ENCODE results near the gene APCDD1L.
"Not testable (repeated sequence)": the region's sequence is repeated elsewhere in the genome, so short reads cannot be mapped to it uniquely, and the experiment has no call there.

APCDD1L gene

GRCh38 chr20:58510921-58511320, 4.3 kb downstream of the APCDD1L start:
- no CpG with 5 or more reads among the region's 2 CpGs for WGBS (ENCODE audit: extremely low coverage, insufficient coverage, low lambda C conversion rate)
- Histone ChIP-seq H3K9ac (ENCODE audit: low read length) (no peak overlapping the region), H3K79me1 (ENCODE audit: low read length) (no peaks in the 10 kb centered on the region), H3K4me1 (ENCODE audit: control insufficient read depth, low read depth, low read length) (no peaks in the 10 kb centered on the region), H2BK120ac (ENCODE audit: low read depth, low read length) (no peak overlapping the region), H3K4me3 (ENCODE audit: low read length) (no peak overlapping the region), H4K8ac (ENCODE audit: low read depth, low read length) (no peak overlapping the region), H2BK5ac (ENCODE audit: low read length) (no peak overlapping the region), H3K23ac (ENCODE audit: low read length) (no peak overlapping the region), H3K36me3 (ENCODE audit: control insufficient read depth, insufficient read depth, low read length) (no peaks in the 10 kb centered on the region), H2BK15ac (replicated peaks; ENCODE audit: low read depth) (no peak overlapping the region), H3K27ac (ENCODE audit: low read depth, low read length) (no peak overlapping the region), H3K27me3 (ENCODE audit: insufficient read depth, low read length, poor library complexity) (peaks cover 15% of the 10 kb centered on the region), H2AK5ac (ENCODE audit: low read length) (no peak overlapping the region), H4K5ac (ENCODE audit: low read length) (no peak overlapping the region), H3K4me2 (ENCODE audit: low read length) (no peak overlapping the region), H3K56ac (ENCODE audit: low read length) (no peak overlapping the region), H3K79me2 (ENCODE audit: control insufficient read depth, insufficient read depth, low read length) (no peaks in the 10 kb centered on the region), H3K4ac (ENCODE audit: low read depth, low read length) (no peak overlapping the region), H3K18ac (ENCODE audit: low read length) (no peak overlapping the region)
- DNase-seq, result no peak

- Histone ChIP-seq H4K5ac (ENCODE audit: low read length) (no peak overlapping the region), H3K4me3 (ENCODE audit: low read length) (no peak overlapping the region), H3K4me1 (ENCODE audit: control insufficient read depth, low read depth, low read length) (no peaks in the 10 kb centered on the region), H2BK15ac (replicated peaks; ENCODE audit: low read depth) (no peak overlapping the region), H3K36me3 (ENCODE audit: control insufficient read depth, insufficient read depth, low read length) (no peaks in the 10 kb centered on the region), H3K27me3 (ENCODE audit: insufficient read depth, low read length, poor library complexity) (peaks cover 5% of the 10 kb centered on the region), H3K79me1 (ENCODE audit: low read length) (no peaks in the 10 kb centered on the region), H3K23ac (ENCODE audit: low read length) (no peak overlapping the region), H3K4ac (ENCODE audit: low read depth, low read length) (no peak overlapping the region), H2BK5ac (ENCODE audit: low read length) (no peak overlapping the region), H3K18ac (ENCODE audit: low read length) (no peak overlapping the region), H4K8ac (ENCODE audit: low read depth, low read length) (no peak overlapping the region), H3K56ac (ENCODE audit: low read length) (no peak overlapping the region), H3K9ac (ENCODE audit: low read length) (no peak overlapping the region), H3K79me2 (ENCODE audit: control insufficient read depth, insufficient read depth, low read length) (no peaks in the 10 kb centered on the region), H3K27ac (ENCODE audit: low read depth, low read length) (no peak overlapping the region), H2BK120ac (ENCODE audit: low read depth, low read length) (no peak overlapping the region), H3K4me2 (ENCODE audit: low read length) (no peak overlapping the region), H2AK5ac (ENCODE audit: low read length) (no peak overlapping the region)
- WGBS (ENCODE audit: extremely low coverage, insufficient coverage, low lambda C conversion rate), result no CpG with 5 or more reads among the region's 17 CpGs
- no peak for DNase-seq
Observed at GRCh38 chr20:58508762-58509395, 6.3 kb downstream of the APCDD1L start.

- not testable (repeated sequence) for H3K23ac ChIP-seq (ENCODE audit: low read length); H4K8ac ChIP-seq (ENCODE audit: low read depth, low read length); H3K27ac ChIP-seq (ENCODE audit: low read depth, low read length); H3K79me2 ChIP-seq (ENCODE audit: control insufficient read depth, insufficient read depth, low read length); H3K4me2 ChIP-seq (ENCODE audit: low read length); H3K4me3 ChIP-seq (ENCODE audit: low read length); H3K27me3 ChIP-seq (ENCODE audit: insufficient read depth, low read length, poor library complexity); H2BK120ac ChIP-seq (ENCODE audit: low read depth, low read length); H3K36me3 ChIP-seq (ENCODE audit: control insufficient read depth, insufficient read depth, low read length); H3K9ac ChIP-seq (ENCODE audit: low read length); H2BK5ac ChIP-seq (ENCODE audit: low read length); H2BK15ac ChIP-seq (replicated peaks; ENCODE audit: low read depth); H3K4ac ChIP-seq (ENCODE audit: low read depth, low read length); H3K56ac ChIP-seq (ENCODE audit: low read length); H3K18ac ChIP-seq (ENCODE audit: low read length); H3K79me1 ChIP-seq (ENCODE audit: low read length); DNase-seq; H3K4me1 ChIP-seq (ENCODE audit: control insufficient read depth, low read depth, low read length); H4K5ac ChIP-seq (ENCODE audit: low read length); H2AK5ac ChIP-seq (ENCODE audit: low read length)
- WGBS (ENCODE audit: extremely low coverage, insufficient coverage, low lambda C conversion rate), result no CpG with 5 or more reads among the region's 3 CpGs
Observed at GRCh38 chr20:58506999-58507398, 8.2 kb downstream of the APCDD1L start.

- no peak for DNase-seq
- H3K27me3 ChIP-seq (ENCODE audit: insufficient read depth, low read length, poor library complexity), result no peaks in the 10 kb centered on the region
- H2BK120ac ChIP-seq (ENCODE audit: low read depth, low read length), result no peak overlapping the region
- no peak overlapping the region for H2BK5ac ChIP-seq (ENCODE audit: low read length)
- no peaks in the 10 kb centered on the region for H3K36me3 ChIP-seq (ENCODE audit: control insufficient read depth, insufficient read depth, low read length)
- no peak overlapping the region for H3K4ac ChIP-seq (ENCODE audit: low read depth, low read length)
- no peaks in the 10 kb centered on the region for H3K79me2 ChIP-seq (ENCODE audit: control insufficient read depth, insufficient read depth, low read length)
- no peak overlapping the region for H4K5ac ChIP-seq (ENCODE audit: low read length)
- no peak overlapping the region for H3K27ac ChIP-seq (ENCODE audit: low read depth, low read length)
- no peaks in the 10 kb centered on the region for H3K4me1 ChIP-seq (ENCODE audit: control insufficient read depth, low read depth, low read length)
- no peak overlapping the region for H3K18ac ChIP-seq (ENCODE audit: low read length)
- no peak overlapping the region for H3K9ac ChIP-seq (ENCODE audit: low read length)
- H2AK5ac ChIP-seq (ENCODE audit: low read length), result no peak overlapping the region
- no peaks in the 10 kb centered on the region for H3K79me1 ChIP-seq (ENCODE audit: low read length)
- no peak overlapping the region for H3K4me3 ChIP-seq (ENCODE audit: low read length)
- H3K56ac ChIP-seq (ENCODE audit: low read length), result no peak overlapping the region
- no peak overlapping the region for H4K8ac ChIP-seq (ENCODE audit: low read depth, low read length)
- H3K23ac ChIP-seq (ENCODE audit: low read length), result no peak overlapping the region
- H3K4me2 ChIP-seq (ENCODE audit: low read length), result no peak overlapping the region
- no CpG with 5 or more reads among the region's 3 CpGs for WGBS (ENCODE audit: extremely low coverage, insufficient coverage, low lambda C conversion rate)
- no peak overlapping the region for H2BK15ac ChIP-seq (replicated peaks; ENCODE audit: low read depth)
Observed at GRCh38 chr20:58504566-58504965, 10.6 kb downstream of the APCDD1L start.

GRCh38 chr20:58503668-58504067, 11.5 kb downstream of the APCDD1L start:
- no peaks in the 10 kb centered on the region for H3K36me3 ChIP-seq (ENCODE audit: control insufficient read depth, insufficient read depth, low read length)
- no CpG with 5 or more reads among the region's 1 CpG for WGBS (ENCODE audit: extremely low coverage, insufficient coverage, low lambda C conversion rate)
- no peaks in the 10 kb centered on the region for H3K4me1 ChIP-seq (ENCODE audit: control insufficient read depth, low read depth, low read length)
- no peaks in the 10 kb centered on the region for H3K79me2 ChIP-seq (ENCODE audit: control insufficient read depth, insufficient read depth, low read length)
- no peak overlapping the region for H2BK15ac ChIP-seq (replicated peaks; ENCODE audit: low read depth)
- DNase-seq, result no peak
- H2AK5ac ChIP-seq (ENCODE audit: low read length), result no peak overlapping the region
- no peak overlapping the region for H2BK120ac ChIP-seq (ENCODE audit: low read depth, low read length)
- H3K9ac ChIP-seq (ENCODE audit: low read length), result no peak overlapping the region
- no peak overlapping the region for H4K8ac ChIP-seq (ENCODE audit: low read depth, low read length)
- no peak overlapping the region for H2BK5ac ChIP-seq (ENCODE audit: low read length)
- no peak overlapping the region for H3K27ac ChIP-seq (ENCODE audit: low read depth, low read length)
- H3K27me3 ChIP-seq (ENCODE audit: insufficient read depth, low read length, poor library complexity), result no peaks in the 10 kb centered on the region
- H3K4me2 ChIP-seq (ENCODE audit: low read length), result no peak overlapping the region
- no peak overlapping the region for H3K23ac ChIP-seq (ENCODE audit: low read length)
- no peaks in the 10 kb centered on the region for H3K79me1 ChIP-seq (ENCODE audit: low read length)
- no peak overlapping the region for H4K5ac ChIP-seq (ENCODE audit: low read length)
- H3K18ac ChIP-seq (ENCODE audit: low read length), result no peak overlapping the region
- no peak overlapping the region for H3K4me3 ChIP-seq (ENCODE audit: low read length)
- H3K56ac ChIP-seq (ENCODE audit: low read length), result no peak overlapping the region
- no peak overlapping the region for H3K4ac ChIP-seq (ENCODE audit: low read depth, low read length)

GRCh38 chr20:58500256-58500655, 14.9 kb downstream of the APCDD1L start:
- no peak overlapping the region for H2BK120ac ChIP-seq (ENCODE audit: low read depth, low read length)
- H4K8ac ChIP-seq (ENCODE audit: low read depth, low read length), result no peak overlapping the region
- no peak overlapping the region for H4K5ac ChIP-seq (ENCODE audit: low read length)
- H3K18ac ChIP-seq (ENCODE audit: low read length), result no peak overlapping the region
- no peaks in the 10 kb centered on the region for H3K27me3 ChIP-seq (ENCODE audit: insufficient read depth, low read length, poor library complexity)
- H3K23ac ChIP-seq (ENCODE audit: low read length), result no peak overlapping the region
- H3K4ac ChIP-seq (ENCODE audit: low read depth, low read length), result no peak overlapping the region
- no peak overlapping the region for H2AK5ac ChIP-seq (ENCODE audit: low read length)
- no peak overlapping the region for H3K4me2 ChIP-seq (ENCODE audit: low read length)
- no peak overlapping the region for H3K4me3 ChIP-seq (ENCODE audit: low read length)
- no peaks in the 10 kb centered on the region for H3K79me1 ChIP-seq (ENCODE audit: low read length)
- no peaks in the 10 kb centered on the region for H3K4me1 ChIP-seq (ENCODE audit: control insufficient read depth, low read depth, low read length)
- H2BK15ac ChIP-seq (replicated peaks; ENCODE audit: low read depth), result no peak overlapping the region
- no peak for DNase-seq
- no peak overlapping the region for H3K9ac ChIP-seq (ENCODE audit: low read length)
- WGBS (ENCODE audit: extremely low coverage, insufficient coverage, low lambda C conversion rate), result no CpG with 5 or more reads among the region's 7 CpGs
- H3K79me2 ChIP-seq (ENCODE audit: control insufficient read depth, insufficient read depth, low read length), result no peaks in the 10 kb centered on the region
- no peak overlapping the region for H2BK5ac ChIP-seq (ENCODE audit: low read length)
- no peak overlapping the region for H3K27ac ChIP-seq (ENCODE audit: low read depth, low read length)
- no peaks in the 10 kb centered on the region for H3K36me3 ChIP-seq (ENCODE audit: control insufficient read depth, insufficient read depth, low read length)
- H3K56ac ChIP-seq (ENCODE audit: low read length), result no peak overlapping the region

Measured in mesendoderm (in vitro differentiated cells).